Gastroesophageal sphincter (tissue), 3 donors: ENCODE measurements around the gene TBC1D5.

ENCODE experiments used
- CTCF ChIP-seq, 4 experiments: fragments of 200-600 bp in 2 of 4; fragments of 450-650 bp in 2 of 4; sonication (generic) in 1 of 4; IDR thresholded peaks; one replicate each; pipeline ENCODE4 v1.5.1; 2017 to 2019; ENCODE audit warnings: antibody characterized with exemption in 4 of 4, mild to moderate bottlenecking in 2 of 4, moderate library complexity in 2 of 4
- EP300 ChIP-seq: sonication (generic); formaldehyde crosslinking; IDR thresholded peaks from one replicate; pipeline ENCODE4 v1.6.1; 2017; ENCODE audit warnings: antibody characterized with exemption, mild to moderate bottlenecking
- POLR2A ChIP-seq, 2 donors: fragments of 450-650 bp; IDR thresholded peaks; one replicate each; pipeline ENCODE4 v1.6.1; 2017; ENCODE audit warnings: antibody characterized with exemption in 2 of 2, mild to moderate bottlenecking in 2 of 2, moderate library complexity in 1 of 2
- POLR2AphosphoS5 ChIP-seq: sonication (generic); formaldehyde crosslinking; IDR thresholded peaks from one replicate; pipeline ENCODE4 v1.6.1; 2017; ENCODE audit warnings: antibody characterized with exemption

- TF ChIP-seq CTCF (IDR thresholded peaks at IDR 0.05), result no peak
- no peak for TF ChIP-seq POLR2AphosphoS5
- no peak for TF ChIP-seq EP300
- TF ChIP-seq POLR2A (IDR thresholded peaks at IDR 0.05), result no peak
These were observed 152.0 kb downstream of the TBC1D5 start for GRCh38 chr3:17590465-17590864.
